Measurements from ENCODE around the gene ADCY5.

ADCY5 gene

GRCh38 chr3:123315271-123315595, 133.7 kb downstream of the ADCY5 start:
- H3K4me3 ChIP-seq (ENCODE audit: low read depth, low read length), result no peak overlapping the region
- no peak for TF ChIP-seq CTCF (IDR thresholded peaks at IDR 0.05; ENCODE audit: low read depth, low read length)

DNA sequence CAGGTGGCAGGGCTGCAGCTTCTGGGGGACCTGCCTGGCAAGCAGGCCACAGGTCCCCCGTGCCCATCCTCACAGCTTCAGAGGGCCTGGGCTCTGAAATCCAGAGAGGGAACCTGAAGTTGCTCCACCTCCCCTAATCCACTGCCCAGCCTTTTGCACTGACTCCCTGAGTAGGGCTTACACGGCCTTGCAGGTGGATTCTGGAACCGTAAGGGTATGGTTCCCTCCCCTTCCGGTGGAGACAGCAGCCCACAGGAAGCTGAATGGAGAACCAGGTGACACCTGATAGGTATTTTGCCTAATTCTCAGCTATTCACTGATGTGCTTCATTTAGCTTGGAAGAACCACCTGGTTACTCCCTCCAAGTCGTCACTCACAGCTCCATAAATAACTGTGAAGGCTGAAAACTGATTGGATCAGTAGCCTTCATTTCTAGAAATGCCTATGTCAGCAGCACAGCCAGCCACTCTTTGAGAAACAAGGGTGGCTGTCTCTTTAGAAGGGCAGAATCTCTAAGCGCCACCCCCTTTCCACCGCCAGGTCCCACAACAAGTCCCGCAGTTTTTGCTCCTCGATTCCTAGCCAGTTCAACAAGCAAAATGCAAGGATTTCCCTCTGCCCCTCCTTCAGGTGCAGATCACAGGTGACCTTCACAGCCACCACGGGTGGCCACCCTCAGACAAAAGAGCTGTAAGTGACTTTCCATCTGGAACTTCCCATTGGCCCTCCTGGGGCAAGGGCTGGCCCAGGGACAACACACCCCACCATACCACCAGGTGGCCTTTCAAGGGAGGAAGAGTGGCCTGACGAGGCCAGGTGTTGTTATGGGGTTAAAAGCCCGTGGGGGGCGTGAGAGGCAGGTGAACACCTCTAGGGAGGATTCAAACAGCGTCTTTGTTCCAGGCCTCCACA, 134.3 kb downstream of the ADCY5 start:
- no peak for TF ChIP-seq CTCF (IDR thresholded peaks at IDR 0.05; ENCODE audit: low read depth, low read length)
- no peak overlapping the region for H3K4me3 ChIP-seq (ENCODE audit: low read depth, low read length)

DNA sequence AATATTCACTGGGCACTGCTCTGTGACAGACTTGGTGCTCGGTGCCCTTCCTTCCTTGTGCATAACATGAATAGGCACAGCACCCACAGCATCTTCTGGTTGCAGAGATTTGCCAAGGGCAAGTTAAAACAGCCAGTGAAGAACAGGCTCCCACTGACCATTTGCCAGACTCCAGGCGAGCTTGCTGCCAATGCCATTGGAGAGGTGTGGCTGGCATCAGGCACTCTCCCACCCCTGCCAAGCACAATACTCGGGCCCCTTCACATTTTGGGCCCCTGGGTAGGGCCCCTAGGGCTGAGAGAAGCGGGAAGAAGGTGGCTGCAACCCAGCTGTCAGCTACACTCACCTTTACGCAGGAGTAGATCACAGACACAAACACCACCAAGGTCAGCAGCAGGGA, 135.0 kb downstream of the ADCY5 start:
- no peak for TF ChIP-seq CTCF (IDR thresholded peaks at IDR 0.05; ENCODE audit: low read depth, low read length)
- no peak overlapping the region for H3K4me3 ChIP-seq (ENCODE audit: low read depth, low read length)

DNA sequence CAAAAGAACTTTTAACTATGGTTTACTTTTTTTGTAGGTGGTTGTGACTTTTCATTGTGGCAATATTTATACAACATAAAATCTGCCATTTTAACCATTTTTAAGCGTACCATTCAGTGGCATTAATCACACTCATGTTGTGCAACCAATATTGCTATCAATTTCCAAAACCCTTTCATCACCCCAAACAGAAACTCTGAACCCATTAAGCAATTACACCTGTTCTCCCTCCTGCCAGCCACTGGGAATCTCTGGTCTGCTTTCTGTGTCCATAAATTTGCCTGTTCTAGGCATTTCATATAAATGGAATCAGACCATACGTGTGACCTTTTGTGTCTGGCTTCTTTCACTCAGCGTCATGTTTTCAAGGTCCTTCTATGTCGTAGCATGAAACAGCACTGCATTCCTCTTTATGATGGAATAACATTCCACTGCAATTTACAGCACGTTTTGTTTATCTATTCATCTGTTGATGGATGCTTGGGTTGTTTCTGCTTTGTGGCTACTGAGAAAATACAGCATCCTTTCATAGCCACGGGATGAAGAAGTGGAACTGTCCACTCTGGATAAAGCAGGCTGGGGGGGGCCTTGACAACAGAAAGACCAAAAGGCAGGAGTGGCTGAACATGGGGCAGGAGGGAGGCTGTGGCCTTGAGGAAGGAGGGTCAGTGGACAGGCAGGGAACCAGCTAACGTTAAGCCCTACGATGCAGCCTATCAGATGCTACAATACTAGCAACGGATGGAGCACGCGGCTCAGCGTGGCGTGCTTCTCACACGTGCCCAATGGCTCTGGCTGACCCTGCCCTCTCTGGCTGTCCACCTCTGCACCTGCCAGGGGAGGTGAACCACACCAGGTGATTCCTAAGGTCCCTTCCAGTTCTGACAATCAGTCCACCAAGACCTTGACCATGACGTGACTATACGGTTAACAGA, 136.3 kb downstream of the ADCY5 start:
- H3K4me3 ChIP-seq (ENCODE audit: low read depth, low read length), result no peak overlapping the region
- no peak for TF ChIP-seq CTCF (IDR thresholded peaks at IDR 0.05; ENCODE audit: low read depth, low read length)

DNA sequence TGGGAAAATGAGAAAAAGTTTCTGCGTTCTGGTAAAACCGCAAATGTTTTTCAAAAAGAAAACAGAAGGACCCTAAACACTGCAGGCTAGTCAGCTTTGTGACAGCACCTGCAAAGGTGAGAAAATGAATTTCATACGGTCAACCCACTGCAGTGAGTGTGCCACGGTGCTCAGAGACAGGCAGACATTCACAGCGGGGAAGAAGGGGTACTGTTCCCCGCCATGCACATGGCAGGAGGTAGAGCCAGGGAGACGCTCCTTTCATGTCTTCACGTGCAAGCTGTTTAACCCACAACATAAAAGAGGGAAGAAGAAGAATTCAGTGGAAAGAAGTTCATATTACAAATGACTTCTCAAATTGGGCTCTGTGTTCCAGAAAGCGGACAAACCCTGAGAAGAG, 137.7 kb downstream of the ADCY5 start:
- H3K4me3 ChIP-seq (ENCODE audit: low read depth, low read length), result no peak overlapping the region

DNA sequence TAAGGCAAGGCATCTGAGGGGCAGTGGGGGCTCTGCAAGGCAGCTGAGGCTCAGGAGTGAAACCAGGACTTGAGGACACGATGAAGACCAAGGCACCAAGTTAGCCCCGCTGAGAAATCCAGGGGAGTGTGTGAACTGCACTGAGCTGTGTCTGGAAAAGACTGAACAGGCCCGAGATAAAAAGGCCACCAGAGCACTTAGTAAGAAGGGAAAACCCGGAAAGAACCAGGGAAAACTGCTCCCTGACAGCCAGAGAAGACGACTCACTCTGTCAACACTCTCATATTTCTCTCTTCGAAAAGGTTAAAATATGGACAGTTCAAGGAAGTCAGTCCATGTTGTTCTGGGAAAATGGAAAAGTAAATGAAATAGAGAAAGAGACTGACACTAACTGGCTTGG, 138.1 kb downstream of the ADCY5 start:
- TF ChIP-seq CTCF (IDR thresholded peaks at IDR 0.05; ENCODE audit: low read depth, low read length), result no peak
- no peak overlapping the region for H3K4me3 ChIP-seq (ENCODE audit: low read depth, low read length)

More for the DNA sequence above, 137.7 kb downstream of the ADCY5 start:
- no peak for TF ChIP-seq CTCF (IDR thresholded peaks at IDR 0.05; ENCODE audit: low read depth, low read length)

DNA sequence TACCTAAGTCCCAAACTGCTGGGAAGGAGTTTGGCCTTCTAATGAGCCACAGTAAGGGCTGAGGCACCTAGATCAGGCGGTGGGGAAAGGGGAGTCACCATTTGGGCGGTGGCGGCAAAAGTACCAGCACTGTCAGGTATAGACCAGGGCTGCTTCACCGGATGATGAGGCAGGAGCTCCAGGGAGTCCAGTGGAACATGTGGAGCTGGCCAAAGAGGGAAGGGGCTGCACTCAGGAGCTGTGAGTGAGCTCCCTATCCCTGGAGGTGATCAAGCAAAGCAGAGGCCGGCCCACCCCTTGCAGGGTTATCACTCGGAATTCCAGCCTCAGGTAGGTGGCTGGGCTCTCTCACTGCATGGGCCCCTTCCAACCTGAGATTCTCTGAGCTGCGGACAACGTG, 138.7 kb downstream of the ADCY5 start:
- no peak overlapping the region for H3K4me3 ChIP-seq (ENCODE audit: low read depth, low read length)
- no peak for TF ChIP-seq CTCF (IDR thresholded peaks at IDR 0.05; ENCODE audit: low read depth, low read length)
